Activated CD4-positive, alpha-beta T cell treated with anti-CD3 and anti-CD28 coated beads for 24 hours (primary cell): ENCODE results near the gene FBXL22.
"Not testable (repeated sequence)": the region's sequence is repeated elsewhere in the genome, so short reads cannot be mapped to it uniquely, and the experiment has no call there.

Source experiments
- DNase-seq, 2 donors: peaks; one replicate each; pipeline ENCODE4 v3.0.0-alpha.2; 2020; ENCODE audit warnings: low read depth in 2 of 2

The FBXL22 gene

GRCh38 chr15:63611177-63611576 is 14.0 kb downstream of the FBXL22 start:
- no peak for DNase-seq

- no peak for DNase-seq
Observed at GRCh38 chr15:63612300-63612699, 15.1 kb downstream of the FBXL22 start.

GRCh38 chr15:63615935-63616334 is 18.7 kb downstream of the FBXL22 start:
- DNase-seq, result no peak

GRCh38 chr15:63617147-63617546 is 20.0 kb downstream of the FBXL22 start:
- not testable (repeated sequence) for DNase-seq

- DNase-seq, result not testable (repeated sequence)
Observed at GRCh38 chr15:63617627-63618026, 20.4 kb downstream of the FBXL22 start.

- DNase-seq, result not testable (repeated sequence)
Observed at GRCh38 chr15:63620760-63621159, 23.6 kb downstream of the FBXL22 start.

GRCh38 chr15:63623232-63623969 is 26.2 kb downstream of the FBXL22 start:
- no peak for DNase-seq

GRCh38 chr15:63626955-63627354 is 29.8 kb downstream of the FBXL22 start:
- no peak for DNase-seq

- no peak for DNase-seq
Observed at GRCh38 chr15:63628123-63628822, 31.1 kb downstream of the FBXL22 start.

- no peak for DNase-seq
Observed at GRCh38 chr15:63630036-63630751, 33.0 kb downstream of the FBXL22 start.

- DNase-seq, result no peak
Observed at GRCh38 chr15:63633312-63633711, 36.1 kb downstream of the FBXL22 start.

- DNase-seq, result no peak
Observed at GRCh38 chr15:63634154-63634553, 37.0 kb downstream of the FBXL22 start.

GRCh38 chr15:63636518-63637061 is 39.4 kb downstream of the FBXL22 start:
- DNase-seq, result no peak

- no peak for DNase-seq
Observed at GRCh38 chr15:63638839-63639238, 41.7 kb downstream of the FBXL22 start.

- DNase-seq, result no peak
Observed at GRCh38 chr15:63640146-63640545, 43.0 kb downstream of the FBXL22 start.
